ENCODE measurements around the gene TMEM9. TPM values are rescaled to one million over a fixed set of nuclear protein-coding genes. Genes with fewer than 3 reads are reported as not detected.

Gene TMEM9
- total and polyA plus RNA-seq, 2 of the 8 experiments (the other 6 are each of a cell fraction or from before 2014, with no cell fraction given): 79.9 to 181 TPM

GRCh38 chr1:201137579-201138310 is 16.5 kb downstream of the TMEM9 start:
- Histone ChIP-seq H3K27ac (ENCODE audit: low read depth, low read length) (no peak overlapping the region), H3K9me3 (ENCODE audit: insufficient read depth in 2 of 2, low read depth in 1 of 2, low read length in 1 of 2) (no peaks in the 10 kb centered on the region), H2AFZ (ENCODE audit: low read length) (no peak overlapping the region), H3K4ac (replicated peaks; ENCODE audit: insufficient read length, low read depth, low read length) (no peak overlapping the region), H2BK5ac (ENCODE audit: low read depth, low read length) (no peak overlapping the region), H3K23me2 (ENCODE audit: low read depth, low read length) (no peaks in the 10 kb centered on the region), H3K14ac (ENCODE audit: insufficient read length) (no peak overlapping the region), H3K27me3 (replicated peaks in 1 of 4; ENCODE audit: control insufficient read depth in 3 of 4, extremely low read depth in 1 of 4, insufficient read depth in 3 of 4, low read length in 3 of 4) (no peaks in the 10 kb centered on the region), H3K36me3 (ENCODE audit: control insufficient read depth in 2 of 4, insufficient read depth in 4 of 4, low read length in 3 of 4) (peaks cover 19 to 75% (median 39%) of the 10 kb centered on the region in 4 experiments), H4K91ac (replicated peaks; ENCODE audit: insufficient read length, low read length) (no peak overlapping the region), H3K56ac (replicated peaks; ENCODE audit: insufficient read length, low read depth, low read length) (no peak overlapping the region), H3K79me1 (ENCODE audit: low read depth, low read length) (no peaks in the 10 kb centered on the region; the same call in 1 of the 2 replicates), H4K20me1 (replicated peaks in 1 of 2; ENCODE audit: control insufficient read depth in 1 of 2, insufficient read depth in 2 of 2, low read length in 2 of 2) (peaks cover 3 to 14% of the 10 kb centered on the region in 2 experiments), H3K79me2 (ENCODE audit: control insufficient read depth in 1 of 2, insufficient read depth in 2 of 2, low read length in 2 of 2) (no peaks in the 10 kb centered on the region), H2BK15ac (ENCODE audit: low read length) (no peak overlapping the region), H3K4me3 (ENCODE audit: extremely low read depth in 1 of 4, insufficient read depth in 2 of 4, low read depth in 3 of 4, low read length in 4 of 4) (no peak overlapping the region), H3K18ac (ENCODE audit: extremely low read depth, low read length) (no peak overlapping the region), H2BK20ac (ENCODE audit: low read length) (no peak overlapping the region), H2BK120ac (replicated peaks; ENCODE audit: low read depth, low read length) (no peak overlapping the region), H3K23ac (ENCODE audit: insufficient read length) (no peak overlapping the region), H4K5ac (ENCODE audit: insufficient read length, low read depth, low read length) (no peak overlapping the region), H2AK5ac (ENCODE audit: low read depth, low read length) (no peak overlapping the region), H2BK12ac (ENCODE audit: low read depth, low read length) (no peak overlapping the region), H3K9ac (replicated peaks in 1 of 4; ENCODE audit: extremely low read depth in 1 of 4, low read depth in 3 of 4, low read length in 3 of 4) (no peak overlapping the region), H3K4me1 (replicated peaks in 1 of 4; ENCODE audit: control insufficient read depth in 3 of 4, insufficient read depth in 4 of 4, low read length in 3 of 4) (no peaks in the 10 kb centered on the region), H4K8ac (ENCODE audit: extremely low read depth, insufficient read depth, low read length) (no peak overlapping the region), H3K4me2 (ENCODE audit: insufficient read depth in 1 of 2, low read depth in 2 of 2, low read length in 2 of 2) (no peak overlapping the region)
- no peak for DNase-seq (ENCODE audit: low read depth in 1 of 2, low spot score in 2 of 2)
- ChIA-PET CTCF (ENCODE audit: partially characterized antibody) (interaction anchor here (0.9 to 5.8 kb wide), 10 partner anchors 11 to 85 kb away, joined by 3 to 32 read pairs (median 4); partner anchors contain the start of gene IGFN1), POLR2A (ENCODE audit: partially characterized antibody) (interaction anchor here (1.0 to 3.7 kb wide), 5 partner anchors 8 to 25 kb away, joined by 3 to 28 read pairs (median 3); partner anchors contain the start of gene TMEM9)
- no peak for FAIRE-seq
- 88% methylated on average over 6 of the region's 6 CpGs; no CpG with 5 or more reads in 1 of the 2 experiments for WGBS, 2 experiments (ENCODE audit: extremely low coverage in 1 of 2, insufficient coverage in 1 of 2, insufficient read length in 1 of 2, insufficient replicate concordance in 2 of 2, low coverage in 1 of 2, low lambda C conversion rate in 2 of 2, missing lambda C conversion rate in 1 of 2)
- TF ChIP-seq CHD1 (IDR thresholded peaks at IDR 0.05; ENCODE audit: low read depth, low read length): no peak
